ENCODE measurements around the gene B3GNT7.

B3GNT7 gene

GRCh38 chr2:231392431-231393148, 2.9 kb upstream of the B3GNT7 start:
- H3K4me3 ChIP-seq (ENCODE audit: low read depth, low read length): peak overlapping the region; percentile 74
- no peak for TF ChIP-seq CTCF (IDR thresholded peaks at IDR 0.05; ENCODE audit: borderline replicate concordance, insufficient read depth, low read depth, low read length)

GRCh38 chr2:231393149-231394131, 2.1 kb upstream of the B3GNT7 start:
- H3K4me3 ChIP-seq (ENCODE audit: low read depth, low read length): peak overlapping the region; percentile 74
- peak; percentile 45; the same call in 1 of the 2 replicates for TF ChIP-seq CTCF (IDR thresholded peaks at IDR 0.05; ENCODE audit: borderline replicate concordance, insufficient read depth, low read depth, low read length)

- TF ChIP-seq CTCF (IDR thresholded peaks at IDR 0.05; ENCODE audit: borderline replicate concordance, insufficient read depth, low read depth, low read length): peak; percentile 78
- peak overlapping the region; percentile 79 for H3K4me3 ChIP-seq (ENCODE audit: low read depth, low read length)
Observed at GRCh38 chr2:231394211-231395141, 1.0 kb upstream of the B3GNT7 start.

GRCh38 chr2:231396058-231396821, 730 bp downstream of the B3GNT7 start:
- no peak for TF ChIP-seq CTCF (IDR thresholded peaks at IDR 0.05; ENCODE audit: borderline replicate concordance, insufficient read depth, low read depth, low read length)
- H3K4me3 ChIP-seq (ENCODE audit: low read depth, low read length): peak overlapping the region; percentile 79

- H3K4me3 ChIP-seq (ENCODE audit: low read depth, low read length): peak overlapping the region; percentile 13
- TF ChIP-seq CTCF (IDR thresholded peaks at IDR 0.05; ENCODE audit: borderline replicate concordance, insufficient read depth, low read depth, low read length): no peak
Observed at GRCh38 chr2:231397011-231397927, 1.8 kb downstream of the B3GNT7 start.

All from GM12875 (cell line).